HG02981 (cell line): ENCODE data around the gene CASQ2.

Experiments
- ATAC-seq: cut with Tn5 transposase; IDR thresholded peaks from one replicate; pipeline ENCODE4 v1.9.1; 2021; ENCODE audit warnings: mild to moderate bottlenecking, moderate library complexity; ENCODE audit not compliant: unreplicated experiment

The CASQ2 gene

DNA sequence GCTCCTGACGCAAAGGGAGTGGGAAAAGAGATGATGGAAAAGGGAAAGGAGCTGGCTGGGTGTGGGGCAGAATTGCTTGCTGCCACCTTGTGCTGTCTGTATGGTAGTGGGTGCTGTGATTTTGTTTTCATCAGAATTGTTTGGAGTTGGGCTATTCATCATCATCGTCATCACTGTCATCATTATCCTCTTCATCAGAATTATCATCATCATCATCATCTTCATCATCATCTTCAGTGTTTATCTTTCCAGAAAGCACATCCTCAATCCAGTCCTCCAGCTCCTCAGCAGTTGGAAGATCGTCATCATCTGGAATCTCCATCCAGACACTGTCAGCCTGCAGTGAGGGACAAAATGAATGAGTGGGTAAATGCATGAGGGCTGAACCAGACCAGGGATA is 67.4 kb downstream of the CASQ2 start:
- ATAC-seq: no peak

DNA sequence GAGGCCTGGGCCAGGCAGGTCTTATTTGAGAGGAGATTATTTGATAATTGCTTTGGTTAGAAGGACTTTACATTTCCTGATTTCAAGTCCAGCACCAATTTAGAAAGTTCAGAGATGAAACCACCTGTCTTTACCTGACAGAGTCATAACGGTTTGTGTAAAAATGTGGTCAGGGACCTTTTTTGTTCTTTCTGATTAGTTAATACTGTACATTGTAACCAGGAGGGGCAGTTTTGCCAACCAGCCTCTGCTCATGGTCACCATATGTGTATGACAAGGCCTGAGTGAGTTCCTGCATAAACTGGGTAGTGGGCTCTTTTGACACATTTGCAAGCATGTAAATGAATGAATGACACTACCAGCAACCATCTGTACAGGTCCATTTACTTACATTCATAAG is 70.9 kb downstream of the CASQ2 start:
- no peak for ATAC-seq

DNA sequence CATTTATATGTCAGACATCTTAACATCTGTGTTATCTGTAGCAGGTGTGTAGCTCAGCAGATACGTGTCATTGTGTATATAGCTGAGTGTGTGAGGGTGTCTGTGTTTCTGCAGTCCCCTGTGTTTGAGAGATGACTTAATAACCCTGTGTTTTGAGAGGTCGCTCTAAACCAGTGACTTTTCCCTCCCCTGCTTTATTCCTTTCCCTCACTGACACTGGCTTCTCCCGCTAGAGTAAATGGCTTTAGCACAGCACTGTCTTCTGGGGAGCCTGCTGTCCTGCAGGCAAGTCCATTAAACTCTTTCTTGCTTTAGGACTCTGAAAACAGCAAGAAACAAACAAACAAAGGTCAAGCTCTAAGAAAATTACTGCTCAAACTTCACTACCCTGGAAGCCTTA is 73.7 kb downstream of the CASQ2 start:
- ATAC-seq: no peak

- no peak for ATAC-seq
Observed at GRCh38 chr1:115692224-115692623, 76.3 kb downstream of the CASQ2 start.

DNA sequence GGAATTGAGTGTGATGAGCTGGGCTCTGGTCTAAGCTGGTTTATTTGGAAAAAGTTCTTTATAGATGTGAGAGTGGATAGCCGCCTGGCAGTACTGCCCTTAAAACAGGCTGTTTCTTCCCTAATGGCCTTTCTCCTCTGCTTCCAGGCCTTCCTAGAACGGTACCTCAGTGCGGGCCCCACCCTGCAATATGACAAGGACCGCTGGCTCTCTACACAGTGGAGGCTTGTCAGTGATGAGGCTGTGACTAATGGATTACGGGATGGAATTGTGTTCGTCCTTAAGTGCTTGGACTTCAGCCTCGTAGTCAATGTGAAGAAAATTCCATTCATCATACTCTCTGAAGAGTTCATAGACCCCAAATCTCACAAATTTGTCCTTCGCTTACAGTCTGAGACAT is 77.5 kb downstream of the CASQ2 start:
- ATAC-seq: no peak

GRCh38 chr1:115687744-115688143 is 80.8 kb downstream of the CASQ2 start:
- ATAC-seq: no peak

- ATAC-seq: no peak
Observed at GRCh38 chr1:115685029-115685705, 83.3 kb downstream of the CASQ2 start.

GRCh38 chr1:115682792-115683191 is 85.7 kb downstream of the CASQ2 start:
- ATAC-seq: no peak

DNA sequence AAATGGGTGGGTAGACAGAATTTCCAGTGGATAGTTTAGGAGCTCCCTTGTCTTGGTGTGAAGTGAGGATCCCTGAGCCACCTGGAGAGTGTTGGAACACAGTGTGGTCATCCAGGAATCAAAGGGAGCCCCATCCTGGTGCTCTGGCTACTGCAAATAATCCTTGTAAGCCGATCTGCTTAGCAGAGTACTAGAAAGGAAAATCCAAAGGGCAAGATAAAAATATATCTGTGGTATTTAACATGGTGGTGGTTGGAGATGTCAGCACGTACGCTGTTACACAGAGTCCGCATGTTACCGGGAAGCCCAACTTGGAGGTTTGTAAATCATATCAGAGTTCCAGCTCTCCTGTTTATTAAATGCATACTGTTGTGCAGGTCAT is 87.8 kb downstream of the CASQ2 start:
- no peak for ATAC-seq

DNA sequence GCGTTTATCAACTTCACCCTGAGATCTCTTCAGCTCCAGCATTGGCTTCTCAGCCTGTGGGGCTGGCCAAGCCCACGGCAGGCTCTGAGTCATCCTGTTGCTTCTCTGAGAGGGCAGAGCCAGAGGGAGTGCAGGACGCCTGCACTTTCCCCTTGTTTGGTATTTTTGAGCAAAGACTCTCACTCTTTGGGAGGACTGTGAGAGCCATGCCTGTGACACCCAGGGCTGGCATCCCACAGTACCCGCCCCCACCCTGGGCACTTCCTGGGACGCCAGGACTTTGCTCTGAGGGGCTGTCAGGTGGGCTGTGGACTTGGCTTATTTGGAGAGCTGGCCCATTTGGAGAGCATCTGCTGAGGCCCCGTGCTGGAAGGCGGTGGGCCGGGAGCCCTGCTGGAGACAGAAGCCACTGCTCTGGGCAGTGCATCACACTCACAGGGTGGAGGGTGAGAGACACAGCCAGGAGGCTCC is 89.3 kb downstream of the CASQ2 start:
- ATAC-seq: no peak

- ATAC-seq: no peak
Observed at GRCh38 chr1:115678141-115678540, 90.4 kb downstream of the CASQ2 start.

GRCh38 chr1:115677565-115677964 is 90.9 kb downstream of the CASQ2 start:
- no peak for ATAC-seq

DNA sequence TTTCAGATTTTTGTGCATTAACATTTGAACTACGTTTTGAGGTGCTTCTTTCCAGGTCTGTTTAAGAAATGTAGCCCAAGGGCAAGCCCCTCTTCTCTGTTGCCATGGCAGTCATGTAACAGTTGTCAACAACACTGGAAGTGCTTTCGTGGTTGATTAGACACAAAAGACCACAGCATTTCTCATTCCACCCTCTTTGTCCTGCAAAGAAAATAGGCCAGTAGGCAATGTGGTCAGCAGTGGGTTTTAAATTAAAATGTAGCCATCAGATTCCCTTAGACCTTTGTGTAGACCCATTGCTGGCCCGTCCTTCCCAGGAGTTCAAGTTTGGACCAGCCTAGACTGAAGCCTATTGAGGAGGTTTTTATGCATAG is 91.3 kb downstream of the CASQ2 start:
- ATAC-seq: peak; percentile 50

DNA sequence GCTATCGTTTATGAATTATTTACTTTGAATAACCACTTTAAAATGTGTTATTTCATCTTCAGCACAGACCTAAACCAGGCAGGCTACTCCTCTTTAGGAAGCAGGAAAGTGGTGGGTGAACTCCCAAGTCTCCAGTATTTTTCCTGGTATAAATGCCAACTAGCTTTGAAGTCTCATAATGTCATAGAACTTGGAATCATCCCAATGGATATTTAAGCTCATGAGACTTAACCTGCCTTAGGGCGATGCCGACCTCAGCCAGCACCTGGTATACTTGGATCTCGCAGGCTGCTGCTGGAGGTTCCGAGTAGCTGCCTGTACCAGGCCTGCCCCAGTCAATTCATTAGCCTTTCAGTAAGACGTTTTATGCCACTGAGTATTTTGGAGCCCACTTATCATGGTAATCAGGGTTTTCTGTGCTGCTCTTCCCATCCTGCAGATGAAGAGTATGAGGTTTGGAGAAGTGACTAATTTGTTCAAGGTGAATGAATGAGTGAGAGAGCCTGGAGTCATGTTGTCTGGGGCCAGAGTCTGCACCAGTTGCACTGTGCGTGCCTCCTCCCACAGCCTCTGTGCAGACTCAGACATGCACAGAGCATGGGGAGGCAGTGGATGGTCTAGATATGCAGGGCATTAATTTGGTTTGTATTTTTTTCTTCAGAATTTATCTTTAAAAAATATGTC is 91.9 kb downstream of the CASQ2 start:
- ATAC-seq: peak; percentile 21

- ATAC-seq: no peak
Observed at GRCh38 chr1:115672224-115673009, 96.1 kb downstream of the CASQ2 start.

DNA sequence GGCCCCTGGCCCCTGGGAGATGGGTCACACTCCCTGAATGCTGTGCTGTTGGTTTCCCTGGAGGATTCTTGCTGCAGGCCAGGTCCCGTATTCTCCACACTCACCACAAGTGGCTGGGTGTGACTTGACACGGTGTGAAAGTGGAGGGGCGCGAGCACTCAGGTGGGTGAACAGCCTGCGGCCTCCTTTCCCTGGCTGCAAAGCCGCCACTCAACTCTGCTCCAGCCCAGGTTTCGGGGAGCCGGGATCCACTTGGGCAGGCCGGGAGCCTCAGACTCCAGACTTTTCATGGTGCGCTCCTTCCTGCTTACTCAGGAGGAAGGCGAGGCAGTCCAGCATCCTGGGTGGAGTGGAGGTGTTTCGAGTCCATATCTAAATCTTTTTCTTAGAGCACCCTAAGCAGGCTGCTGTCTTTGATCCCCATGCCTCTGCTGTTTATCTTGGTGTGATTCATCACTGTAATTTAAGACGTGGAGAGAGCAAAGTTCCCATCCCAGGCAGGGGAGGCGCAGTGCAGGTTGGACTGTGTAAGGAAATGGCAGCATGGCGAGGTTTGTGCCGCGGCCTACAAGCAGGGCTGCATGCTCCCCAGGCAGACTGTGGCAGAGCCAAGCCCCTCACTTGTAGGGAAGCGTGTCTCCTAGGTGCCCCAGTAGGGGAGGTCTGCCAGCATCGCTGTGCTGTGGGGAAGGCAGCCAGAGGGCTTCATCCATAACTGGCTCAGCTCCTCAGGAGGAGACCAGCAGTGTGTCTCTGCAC is 97.2 kb downstream of the CASQ2 start:
- ATAC-seq: no peak

DNA sequence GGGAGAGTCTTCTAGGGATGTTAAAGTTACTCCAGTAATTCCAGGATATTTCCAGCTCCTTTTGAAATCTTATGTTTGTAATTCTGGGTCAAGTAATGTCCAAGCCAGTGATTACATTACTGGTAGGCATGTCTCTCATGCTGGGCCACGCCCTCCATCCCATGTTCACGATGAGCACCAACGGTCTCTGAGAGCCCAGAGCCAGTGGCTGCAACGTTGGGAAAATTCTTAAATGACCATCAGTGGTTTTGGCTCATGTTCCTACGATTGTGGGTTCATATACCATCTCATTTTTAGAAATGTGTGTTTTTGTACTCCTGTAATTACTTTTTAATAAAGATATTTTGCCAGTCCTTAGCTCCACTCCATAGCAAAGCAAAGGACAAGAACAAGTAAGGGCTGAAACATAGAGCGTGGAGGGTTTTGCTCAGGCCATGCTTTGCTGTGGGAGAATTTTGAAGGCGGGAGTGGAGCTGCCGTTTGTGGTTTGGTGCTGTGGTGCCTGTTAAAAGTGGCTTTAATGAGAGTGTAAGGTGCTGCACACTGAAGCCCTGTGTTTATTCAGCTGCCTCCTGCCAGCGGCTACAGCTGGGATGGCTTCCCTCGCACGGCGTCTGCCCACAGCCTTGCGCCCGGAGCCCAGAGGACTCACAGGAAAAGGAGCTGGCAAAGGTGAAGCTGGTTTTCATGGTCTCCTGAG is 97.9 kb downstream of the CASQ2 start:
- no peak for ATAC-seq

DNA sequence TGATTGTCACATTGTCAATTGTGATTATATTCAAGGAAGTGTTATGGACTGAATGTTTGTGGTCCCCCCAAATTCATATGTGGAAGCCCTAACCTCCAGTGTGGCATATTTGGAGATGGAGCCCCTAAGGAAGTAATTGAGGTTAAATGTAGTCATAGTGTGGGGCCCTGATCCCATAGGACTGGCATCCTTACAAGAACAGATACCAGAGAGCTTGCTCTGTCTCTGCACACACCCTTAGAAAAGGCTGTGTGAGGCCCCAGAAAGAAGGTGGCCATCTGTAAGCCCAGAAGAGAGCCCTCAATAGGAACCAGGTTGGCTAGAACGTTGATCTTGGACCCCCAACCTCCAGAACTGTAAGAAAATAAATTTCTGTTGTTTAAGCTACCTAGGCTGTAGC is 98.6 kb downstream of the CASQ2 start:
- no peak for ATAC-seq

DNA sequence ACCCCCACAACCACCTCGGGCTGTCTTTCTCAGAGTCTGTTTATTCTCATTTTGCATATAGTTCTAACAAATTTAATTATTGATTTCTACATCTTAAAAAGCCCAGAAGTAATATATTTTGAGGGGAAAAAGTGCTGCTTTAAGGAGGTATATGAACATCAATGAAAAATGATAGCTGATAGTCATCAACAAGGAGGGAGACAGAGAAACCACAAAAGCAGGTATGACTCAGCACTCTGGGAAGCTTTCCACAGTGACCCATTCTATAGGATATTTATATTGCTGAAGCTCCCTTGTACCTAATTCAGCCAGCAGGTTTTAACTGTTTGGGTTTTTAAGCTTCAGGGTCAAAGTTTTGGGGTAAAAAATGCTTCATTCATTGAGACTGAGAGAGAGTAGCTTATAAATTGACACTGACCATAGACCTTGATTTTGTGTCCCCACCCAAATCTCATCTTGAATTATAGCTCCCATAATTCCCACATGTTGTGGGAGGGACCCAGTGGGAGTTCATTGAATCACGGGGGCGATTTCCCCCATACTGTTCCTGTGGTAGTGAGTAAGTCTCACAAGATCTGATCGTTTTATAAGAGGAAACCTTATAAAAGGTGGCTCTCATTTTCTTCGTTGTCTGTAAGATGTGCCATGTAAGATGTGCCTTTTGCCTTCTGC is 99.4 kb downstream of the CASQ2 start:
- no peak for ATAC-seq

DNA sequence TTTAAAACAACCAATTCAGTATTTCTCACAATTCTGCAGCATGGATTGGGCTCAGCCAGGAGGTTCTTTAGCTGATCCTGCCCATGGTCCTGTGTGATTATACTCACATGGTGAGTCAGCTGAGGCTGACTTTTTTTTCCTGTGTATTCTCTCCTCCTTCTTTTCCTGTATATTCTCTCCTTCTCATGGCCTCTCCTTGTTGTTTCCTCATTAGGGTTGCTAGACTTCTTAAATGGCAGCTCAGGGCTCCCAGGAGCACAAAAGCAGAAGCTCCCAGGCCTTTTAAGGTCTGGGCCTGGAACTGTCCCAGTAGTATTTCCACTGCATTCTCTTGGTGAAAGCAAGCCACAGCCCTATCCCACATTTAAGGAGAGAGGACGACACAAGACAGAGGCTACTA is 99.9 kb downstream of the CASQ2 start:
- no peak for ATAC-seq
